ENCODE results near the gene MAP9. TPM values are rescaled to one million over a fixed set of nuclear protein-coding genes. Genes with fewer than 3 reads are reported as not detected.

The MAP9 gene
- total and polyA plus RNA-seq, 2 donors (not counting 3 experiments of a cell fraction or from before 2014, with no cell fraction given): 0.17 to 1.3 TPM

- Histone ChIP-seq H3K9me1 (replicated peaks; ENCODE audit: control insufficient read depth, extremely low read depth, insufficient read depth, low read length) (no peaks in the 10 kb centered on the region), H3K9me3 (replicated peaks; ENCODE audit: control insufficient read depth, insufficient read depth, low read length) (no peaks in the 10 kb centered on the region), H3K4me3 (replicated peaks in 1 of 3; ENCODE audit: insufficient read depth in 1 of 3, low read depth in 1 of 3, low read length in 3 of 3) (no peak overlapping the region), H3K79me2 (ENCODE audit: control insufficient read depth, insufficient read depth, low read length) (no peaks in the 10 kb centered on the region), H3K4me1 (ENCODE audit: control insufficient read depth, extremely low read depth, insufficient read depth, low read length) (no peaks in the 10 kb centered on the region), H3K9ac (replicated peaks; ENCODE audit: extremely low read depth, insufficient read depth, low read length) (no peak overlapping the region), H2AFZ (ENCODE audit: low read depth, low read length) (no peak overlapping the region), H3K27me3 (ENCODE audit: control insufficient read depth in 2 of 2, insufficient read depth in 2 of 2, low read length in 2 of 2) (no peaks in the 10 kb centered on the region), H3K36me3 (ENCODE audit: control insufficient read depth in 2 of 2, extremely low read depth in 1 of 2, insufficient read depth in 2 of 2, low read length in 2 of 2) (no peaks in the 10 kb centered on the region), H4K20me1 (replicated peaks; ENCODE audit: control insufficient read depth, extremely low read depth, insufficient read depth, low read length) (no peaks in the 10 kb centered on the region), H3K27ac (ENCODE audit: insufficient read depth, low read depth, low read length) (no peak overlapping the region), H3K4me2 (ENCODE audit: insufficient read depth, low read length) (no peak overlapping the region)
- no TSS peak for BruUV-seq (replicated peaks)
- intact Hi-C loops (cut with micrococcal nuclease) (no loop called here), dilution Hi-C loops (cut with MboI; ENCODE audit: extremely low pct_ligation_motif_present, low sequenced_read_pairs) (no loop called here)
- FAIRE-seq (no peak), DNase-seq (ENCODE audit: low read depth, low spot score) (no peak)
- ChIA-PET CTCF (interaction anchor here (1.0 to 1.2 kb wide), 3 partner anchors 12 to 565 kb away, joined by 3 to 5 read pairs (median 3); no protein-coding TSS in a partner anchor), POLR2A (no interaction called here)
- TF ChIP-seq POLR2AphosphoS5 (IDR thresholded peaks at IDR 0.05; ENCODE audit: insufficient read depth, low read depth, low read length) (no peak), POLR2A (IDR thresholded peaks at IDR 0.05; ENCODE audit: low read depth, low read length) (no peak), CTCF (IDR thresholded peaks at IDR 0.05; ENCODE audit: extremely low read depth in 1 of 2, insufficient read depth in 1 of 2, low read depth in 1 of 2, low read length in 2 of 2) (no peak)
Measured at GRCh38 chr4:155388162-155388561, 11.4 kb upstream of the MAP9 start.

GRCh38 chr4:155383541-155383940, 6.8 kb upstream of the MAP9 start:
- no peaks in the 10 kb centered on the region for H3K9me3 ChIP-seq (replicated peaks; ENCODE audit: control insufficient read depth, insufficient read depth, low read length)
- no peaks in the 10 kb centered on the region for H3K9me1 ChIP-seq (replicated peaks; ENCODE audit: control insufficient read depth, extremely low read depth, insufficient read depth, low read length)
- intact Hi-C loops (cut with micrococcal nuclease) (no loop called here), dilution Hi-C loops (cut with MboI; ENCODE audit: extremely low pct_ligation_motif_present, low sequenced_read_pairs) (no loop called here)
- no peak overlapping the region for H3K4me3 ChIP-seq (replicated peaks in 1 of 3; ENCODE audit: insufficient read depth in 1 of 3, low read depth in 1 of 3, low read length in 3 of 3)
- ChIA-PET CTCF (no interaction called here), POLR2A (no interaction called here)
- H3K79me2 ChIP-seq (ENCODE audit: control insufficient read depth, insufficient read depth, low read length): no peaks in the 10 kb centered on the region
- FAIRE-seq: no peak
- H3K36me3 ChIP-seq (ENCODE audit: control insufficient read depth in 2 of 2, extremely low read depth in 1 of 2, insufficient read depth in 2 of 2, low read length in 2 of 2): no peaks in the 10 kb centered on the region
- TF ChIP-seq POLR2AphosphoS5 (IDR thresholded peaks at IDR 0.05; ENCODE audit: insufficient read depth, low read depth, low read length) (no peak), JUN (IDR thresholded peaks at IDR 0.05; ENCODE audit: borderline replicate concordance, insufficient read depth, insufficient read length, low read depth) (no peak), EZH2 (IDR thresholded peaks at IDR 0.05; ENCODE audit: borderline replicate concordance, low read depth, low read length, severe bottlenecking) (no peak), FOS (IDR thresholded peaks at IDR 0.05; ENCODE audit: borderline replicate concordance, insufficient read depth, low read length) (no peak), GATA2 (IDR thresholded peaks at IDR 0.05; ENCODE audit: insufficient read depth, insufficient read length, low read depth, low read length) (no peak), MYC (IDR thresholded peaks at IDR 0.05; ENCODE audit: low read depth, low read length) (no peak), MAX (IDR thresholded peaks at IDR 0.05; ENCODE audit: insufficient read depth, insufficient read length) (no peak), POLR2A (IDR thresholded peaks at IDR 0.05; ENCODE audit: low read depth, low read length) (no peak), CTCF (IDR thresholded peaks at IDR 0.05; ENCODE audit: extremely low read depth in 1 of 2, insufficient read depth in 1 of 2, low read depth in 1 of 2, low read length in 2 of 2) (no peak)
- H3K4me2 ChIP-seq (ENCODE audit: insufficient read depth, low read length): no peak overlapping the region
- BruUV-seq (replicated peaks): no TSS peak
- no peaks in the 10 kb centered on the region for H3K27me3 ChIP-seq (ENCODE audit: control insufficient read depth in 2 of 2, insufficient read depth in 2 of 2, low read length in 2 of 2)
- H4K20me1 ChIP-seq (replicated peaks; ENCODE audit: control insufficient read depth, extremely low read depth, insufficient read depth, low read length): no peaks in the 10 kb centered on the region
- no peak for DNase-seq (ENCODE audit: low read depth, low spot score)
- no peaks in the 10 kb centered on the region for H3K4me1 ChIP-seq (ENCODE audit: control insufficient read depth, extremely low read depth, insufficient read depth, low read length)
- no peak overlapping the region for H2AFZ ChIP-seq (ENCODE audit: low read depth, low read length)
- no peak overlapping the region for H3K27ac ChIP-seq (ENCODE audit: insufficient read depth, low read depth, low read length)
- H3K9ac ChIP-seq (replicated peaks; ENCODE audit: extremely low read depth, insufficient read depth, low read length): no peak overlapping the region

Measured in endothelial cell of umbilical vein (primary cell).